ENCODE data around the gene IRGQ. TPM values are rescaled to one million over a fixed set of nuclear protein-coding genes. Genes with fewer than 3 reads are reported as not detected.
A peak's percentile ranks its signal among the peaks of the same experiment; 100 is the strongest.

The IRGQ gene
- total RNA-seq, 1 donor from 2014 or later, result 21.1 TPM

DNA sequence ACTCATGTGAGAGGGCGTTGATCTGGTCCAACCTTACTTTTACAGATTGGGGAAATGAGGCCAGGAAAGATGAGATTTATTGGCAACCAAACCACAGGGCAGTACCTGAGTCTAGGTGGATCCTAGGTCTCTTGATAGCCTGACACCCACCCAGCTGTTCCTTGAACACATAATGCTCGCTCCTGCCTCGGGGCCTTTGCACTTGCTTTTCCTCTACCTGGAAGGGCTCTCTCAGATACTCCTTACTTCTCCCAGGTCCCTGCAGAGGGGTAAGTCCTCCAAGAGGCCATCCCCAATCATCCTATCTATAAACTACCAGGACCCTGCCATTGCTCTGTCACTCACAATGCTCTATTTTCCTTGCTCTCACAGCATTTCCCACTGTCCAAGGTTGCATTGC is 55.6 kb downstream of the IRGQ start:
- intact Hi-C loops (cut with DNase I), result no loop called here
- Histone ChIP-seq H3K4me1 (no peaks in the 10 kb centered on the region), H3K36me3 (peaks cover 68% of the 10 kb centered on the region), H3K27me3 (ENCODE audit: low read depth) (no peaks in the 10 kb centered on the region), H3K4me3 (no peak overlapping the region), H3K27ac (no peak overlapping the region), H3K9me3 (no peaks in the 10 kb centered on the region)
- no peak for ATAC-seq
- no peak for DNase-seq
- TF ChIP-seq, protein P1, sequence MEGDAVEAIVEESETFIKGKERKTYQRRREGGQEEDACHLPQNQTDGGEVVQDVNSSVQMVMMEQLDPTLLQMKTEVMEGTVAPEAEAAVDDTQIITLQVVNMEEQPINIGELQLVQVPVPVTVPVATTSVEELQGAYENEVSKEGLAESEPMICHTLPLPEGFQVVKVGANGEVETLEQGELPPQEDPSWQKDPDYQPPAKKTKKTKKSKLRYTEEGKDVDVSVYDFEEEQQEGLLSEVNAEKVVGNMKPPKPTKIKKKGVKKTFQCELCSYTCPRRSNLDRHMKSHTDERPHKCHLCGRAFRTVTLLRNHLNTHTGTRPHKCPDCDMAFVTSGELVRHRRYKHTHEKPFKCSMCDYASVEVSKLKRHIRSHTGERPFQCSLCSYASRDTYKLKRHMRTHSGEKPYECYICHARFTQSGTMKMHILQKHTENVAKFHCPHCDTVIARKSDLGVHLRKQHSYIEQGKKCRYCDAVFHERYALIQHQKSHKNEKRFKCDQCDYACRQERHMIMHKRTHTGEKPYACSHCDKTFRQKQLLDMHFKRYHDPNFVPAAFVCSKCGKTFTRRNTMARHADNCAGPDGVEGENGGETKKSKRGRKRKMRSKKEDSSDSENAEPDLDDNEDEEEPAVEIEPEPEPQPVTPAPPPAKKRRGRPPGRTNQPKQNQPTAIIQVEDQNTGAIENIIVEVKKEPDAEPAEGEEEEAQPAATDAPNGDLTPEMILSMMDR (IDR thresholded peaks at IDR 0.05), result no peak

DNA sequence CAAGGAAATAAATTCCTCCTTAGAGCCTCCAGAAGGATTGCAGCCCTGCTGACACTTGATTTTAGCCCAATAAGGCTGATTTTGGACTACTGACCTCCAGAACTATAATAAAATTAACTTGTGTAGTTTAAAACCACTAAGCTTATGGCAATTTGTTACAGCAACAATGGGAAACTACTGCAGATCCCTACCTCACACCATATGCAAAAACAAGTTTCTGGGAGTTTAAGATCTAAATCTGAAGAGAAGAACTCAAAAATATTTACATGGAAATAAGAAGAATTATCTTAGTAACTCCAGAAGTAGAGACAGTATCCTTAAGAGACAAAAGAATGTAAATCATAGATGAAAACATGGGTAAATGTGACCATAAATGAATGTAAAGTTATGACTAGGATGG is 57.0 kb downstream of the IRGQ start:
- Histone ChIP-seq H3K27ac (no peak overlapping the region), H3K4me1 (peaks cover 4% of the 10 kb centered on the region), H3K4me3 (no peak overlapping the region), H3K9me3 (no peaks in the 10 kb centered on the region), H3K36me3 (peaks cover 54% of the 10 kb centered on the region), H3K27me3 (ENCODE audit: low read depth) (no peaks in the 10 kb centered on the region)
- intact Hi-C loops (cut with DNase I), result no loop called here
- ATAC-seq (no peak), DNase-seq (no peak)
- TF ChIP-seq, protein P1 (IDR thresholded peaks at IDR 0.05), result no peak

GRCh38 chr19:43534816-43535761 is 60.8 kb downstream of the IRGQ start:
- intact Hi-C loops (cut with DNase I), result no loop called here
- Histone ChIP-seq H3K36me3 (peaks cover 17% of the 10 kb centered on the region), H3K4me1 (peaks cover 16% of the 10 kb centered on the region), H3K27me3 (ENCODE audit: low read depth) (no peaks in the 10 kb centered on the region), H3K4me3 (no peak overlapping the region), H3K27ac (peak overlapping the region; percentile 89), H3K9me3 (no peaks in the 10 kb centered on the region)
- DNase-seq (peak; percentile 63), ATAC-seq (no peak)
- TF ChIP-seq, protein P1 (IDR thresholded peaks at IDR 0.05), result peak; percentile 48

Other genes starting within 250 kb of the IRGQ start
- gene CD177, start 242.4 kb downstream of the IRGQ start, total RNA-seq, result 5.7 TPM
- not detected for gene TEX101, start 181.2 kb downstream of the IRGQ start, total RNA-seq
- gene LYPD3, start 130.5 kb downstream of the IRGQ start, total RNA-seq, result 0.74 TPM
- gene PHLDB3, start 91.4 kb downstream of the IRGQ start, total RNA-seq, result 7.8 TPM
- 47.4 TPM for gene ETHE1, start 68.9 kb downstream of the IRGQ start, total RNA-seq
- gene ZNF575, start 62.9 kb downstream of the IRGQ start, total RNA-seq, result 2.8 TPM
- gene XRCC1, start 20.6 kb downstream of the IRGQ start, total RNA-seq, result 26.9 TPM
- 5.8 TPM for gene PINLYP, start 20.3 kb downstream of the IRGQ start, total RNA-seq
- 14.2 TPM for gene ZNF576, start 461 bp upstream of the IRGQ start, total RNA-seq
- 0.24 TPM for gene SRRM5, start 16.0 kb upstream of the IRGQ start, total RNA-seq
- gene ZNF428, start 23.5 kb upstream of the IRGQ start, total RNA-seq, result 29.6 TPM
- gene CADM4, start 43.7 kb upstream of the IRGQ start, total RNA-seq, result 8.1 TPM
- 96.2 TPM for gene PLAUR, start 74.0 kb upstream of the IRGQ start, total RNA-seq
- not detected for gene IRGC, start 119.9 kb upstream of the IRGQ start, total RNA-seq
- 47.3 TPM for gene SMG9, start 158.8 kb upstream of the IRGQ start, total RNA-seq
- gene KCNN4, start 184.8 kb upstream of the IRGQ start, total RNA-seq, result 3.6 TPM
- 7.5 TPM for gene LYPD5, start 206.3 kb upstream of the IRGQ start, total RNA-seq
- gene ZNF283, start 231.2 kb upstream of the IRGQ start, total RNA-seq, result 12.7 TPM